HG02610 (cell line): Measurements from ENCODE around the gene ZNF776.
A peak's percentile ranks its signal among the peaks of the same experiment; 100 is the strongest.
"Not testable (repeated sequence)": the region's sequence is repeated elsewhere in the genome, so short reads cannot be mapped to it uniquely, and the experiment has no call there.

Experiments
- ATAC-seq: cut with Tn5 transposase; IDR thresholded peaks from one replicate; pipeline ENCODE4 v1.9.1; 2021; ENCODE audit warnings: mild to moderate bottlenecking, moderate library complexity; ENCODE audit not compliant: unreplicated experiment

Gene ZNF776

DNA sequence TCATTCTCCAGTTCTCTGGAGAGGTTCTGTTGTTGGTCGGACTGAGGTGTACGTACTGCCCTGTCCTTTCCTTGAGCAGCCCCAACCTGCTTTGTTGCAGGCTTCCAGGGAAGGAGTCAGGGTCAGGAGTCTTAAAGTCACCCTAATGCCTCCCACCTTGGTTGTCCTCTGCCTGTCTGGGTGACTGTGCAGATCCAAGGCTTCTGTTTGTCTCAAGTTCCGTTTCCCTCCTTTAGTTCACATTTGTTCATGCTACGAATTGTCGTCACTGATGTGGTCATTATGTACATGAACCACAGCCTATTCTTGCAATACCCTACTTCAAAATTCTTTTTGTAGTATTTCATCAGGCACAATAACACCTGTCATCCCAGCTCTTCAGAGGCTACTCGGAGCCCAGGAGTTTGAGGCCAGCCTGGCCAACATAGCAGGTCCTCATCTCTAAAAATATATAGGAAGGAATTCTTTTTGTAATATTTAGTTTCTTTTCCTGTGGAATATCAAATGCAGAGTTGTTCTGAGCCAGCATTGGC is 30.2 kb downstream of the ZNF776 start:
- ATAC-seq: no peak

- no peak for ATAC-seq
Observed at GRCh38 chr19:57778336-57778735, 31.7 kb downstream of the ZNF776 start.

- ATAC-seq: no peak
Observed at GRCh38 chr19:57779220-57779845, 32.7 kb downstream of the ZNF776 start.

DNA sequence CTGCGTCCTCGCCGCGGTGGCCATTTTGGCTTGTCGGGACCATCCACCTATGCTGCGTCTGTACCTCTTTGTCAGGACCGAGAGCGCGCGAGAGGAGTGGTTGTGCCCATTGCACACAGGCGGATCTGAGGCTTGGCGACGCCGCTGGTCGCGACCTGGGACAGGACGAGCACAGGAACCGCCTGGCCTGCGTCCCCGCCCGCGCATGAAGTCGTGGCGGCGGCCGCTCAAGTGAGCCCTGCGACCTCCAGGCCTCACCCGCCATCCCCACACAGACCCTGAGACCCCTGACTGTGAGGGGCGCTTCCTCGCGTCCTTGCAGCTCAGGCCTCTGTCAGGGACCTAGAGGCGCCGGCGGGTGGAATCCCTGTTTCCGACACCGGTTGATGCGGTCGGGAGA is 39.7 kb downstream of the ZNF776 start:
- no peak for ATAC-seq

DNA sequence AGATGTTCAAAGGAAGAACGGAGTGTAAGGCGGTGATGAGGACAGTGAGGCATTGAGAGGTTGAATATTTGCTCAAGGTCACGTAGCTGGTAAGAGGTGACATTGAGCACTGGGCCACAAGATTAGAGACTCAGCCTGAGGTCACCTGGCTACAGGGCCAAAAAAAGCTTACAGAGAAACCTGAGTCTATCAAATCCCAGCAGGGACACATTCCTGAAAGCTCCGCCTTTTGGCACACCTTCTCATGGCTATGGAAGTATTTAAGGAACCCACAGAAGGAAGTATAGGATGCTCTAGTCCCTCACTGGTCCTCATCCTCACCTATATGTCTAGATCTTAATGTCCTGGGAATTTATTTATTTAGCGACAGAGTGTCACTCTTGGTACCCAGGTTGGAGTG is 40.3 kb downstream of the ZNF776 start:
- no peak for ATAC-seq

- no peak for ATAC-seq
Observed at GRCh38 chr19:57788114-57788692, 41.6 kb downstream of the ZNF776 start.

- ATAC-seq: no peak
Observed at GRCh38 chr19:57789288-57789687, 42.7 kb downstream of the ZNF776 start.

GRCh38 chr19:57796580-57796979 is 50.0 kb downstream of the ZNF776 start:
- ATAC-seq: not testable (repeated sequence)

DNA sequence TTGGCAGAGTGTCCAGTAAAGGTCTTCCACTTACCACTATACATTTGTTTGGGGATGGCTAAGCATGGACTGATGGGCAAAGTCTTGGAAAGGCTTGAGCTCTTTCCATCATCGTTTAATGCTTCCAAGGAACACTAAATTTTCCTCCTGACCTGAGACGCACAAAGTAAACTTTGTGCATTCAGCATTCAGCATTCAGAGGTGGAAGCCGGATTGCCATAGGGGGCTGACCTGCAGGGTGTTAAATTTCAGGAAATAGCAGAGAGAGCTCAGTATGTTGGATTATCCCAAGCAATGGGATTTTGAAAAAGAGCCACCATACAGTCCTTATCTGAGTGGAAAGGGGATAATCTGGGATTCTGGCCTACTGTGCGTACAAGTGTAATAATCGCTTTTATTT is 54.1 kb downstream of the ZNF776 start:
- no peak for ATAC-seq

DNA sequence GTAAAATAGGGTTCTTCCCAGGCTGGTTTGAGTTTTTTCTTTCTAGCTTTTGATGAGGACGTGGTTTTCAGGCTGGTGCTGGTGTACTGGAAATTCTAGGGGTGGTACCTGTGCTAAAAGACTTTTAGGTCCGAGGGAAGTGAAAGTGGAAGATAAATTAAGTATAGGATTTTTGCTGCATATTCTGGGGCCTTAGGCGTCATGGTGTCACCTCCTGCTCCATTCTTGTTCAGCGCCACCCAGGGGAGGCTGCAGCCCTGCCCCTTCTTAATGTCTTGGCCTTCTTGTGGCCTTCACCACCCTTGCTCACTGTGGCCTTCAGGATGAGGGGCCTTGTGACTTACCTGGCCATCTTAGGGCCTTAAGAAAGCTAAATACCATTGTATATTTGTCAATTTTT is 55.7 kb downstream of the ZNF776 start:
- ATAC-seq: peak; percentile 50

GRCh38 chr19:57803265-57803593 is 56.6 kb downstream of the ZNF776 start:
- no peak for ATAC-seq

- no peak for ATAC-seq
Observed at GRCh38 chr19:57803594-57804325, 57.1 kb downstream of the ZNF776 start.

DNA sequence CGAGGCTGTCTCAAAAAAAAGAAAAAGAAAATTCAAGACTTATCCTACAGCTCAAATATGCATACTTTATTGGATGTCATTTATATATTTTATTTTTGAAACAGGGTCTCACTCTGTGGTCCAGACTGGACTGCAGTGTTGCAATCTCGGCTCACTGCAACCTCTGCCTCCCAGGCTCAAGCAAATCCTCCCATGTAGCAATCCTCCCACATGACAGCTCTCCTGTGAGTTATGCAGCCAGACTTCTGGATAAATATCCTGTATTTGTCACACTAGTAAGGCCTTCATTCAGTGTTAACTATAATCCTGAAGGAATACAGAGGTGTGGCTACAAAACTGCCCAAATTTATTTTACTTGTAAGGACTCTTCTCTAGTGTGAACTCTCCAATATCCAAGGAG is 60.9 kb downstream of the ZNF776 start:
- no peak for ATAC-seq
